ENCODE data around the gene HOXD3. TPM values are rescaled to one million over a fixed set of nuclear protein-coding genes. Genes with fewer than 3 reads are reported as not detected.
A peak's percentile ranks its signal among the peaks of the same experiment; 100 is the strongest.

The HOXD3 gene
- polyA plus RNA-seq, 1 donor (not counting 4 experiments of a cell fraction or from before 2014, with no cell fraction given), result not detected

- H3K9me3 ChIP-seq (ENCODE audit: control insufficient read depth, low read depth, low read length), result no peaks in the 10 kb centered on the region
- no peaks in the 10 kb centered on the region for H3K79me2 ChIP-seq (ENCODE audit: control insufficient read depth, insufficient read depth, low read length)
- no peaks in the 10 kb centered on the region for H3K9me1 ChIP-seq (ENCODE audit: control insufficient read depth, extremely low read depth, insufficient read depth, low read length)
- H3K27ac ChIP-seq (ENCODE audit: control insufficient read depth, insufficient read depth, low read length), result no peak overlapping the region
- H3K4me1 ChIP-seq (ENCODE audit: control insufficient read depth, extremely low read depth, insufficient read depth, low read length), result peaks cover 4% of the 10 kb centered on the region
- TF ChIP-seq CTCF (optimal IDR thresholded peaks at IDR 0.05 in 1 of 3, IDR thresholded peaks at IDR 0.05 in 1 of 3, conservative IDR thresholded peaks at IDR 0.05 in 1 of 3; ENCODE audit: extremely low read depth in 1 of 3, insufficient read depth in 2 of 3, low read length in 3 of 3) (no peak), EZH2 (IDR thresholded peaks at IDR 0.05; ENCODE audit: low read length) (no peak)
- DNase-seq (ENCODE audit: low read depth, low spot score) (no peak), FAIRE-seq (no peak)
- H2AFZ ChIP-seq (ENCODE audit: control insufficient read depth, low read length), result no peak overlapping the region
- no peaks in the 10 kb centered on the region for H3K36me3 ChIP-seq (ENCODE audit: control insufficient read depth in 2 of 2, extremely low read depth in 1 of 2, insufficient read depth in 2 of 2, low read length in 2 of 2)
- H3K9ac ChIP-seq (ENCODE audit: control insufficient read depth, extremely low read depth, insufficient read depth, low read length), result no peak overlapping the region
- peaks cover 2% of the 10 kb centered on the region for H4K20me1 ChIP-seq (ENCODE audit: control insufficient read depth, extremely low read depth, insufficient read depth, low read length)
- H3K4me2 ChIP-seq (ENCODE audit: control insufficient read depth, extremely low read depth, insufficient read depth, low read depth, low read length), result peak overlapping the region; percentile 54
- H3K27me3 ChIP-seq (ENCODE audit: control insufficient read depth, extremely low read depth, insufficient read depth, low read length), result peaks cover 63% of the 10 kb centered on the region
- H3K4me3 ChIP-seq (ENCODE audit: control insufficient read depth in 2 of 3, extremely low read depth in 1 of 3, insufficient read depth in 2 of 3, low read depth in 1 of 3, low read length in 3 of 3), result peak overlapping the region in 2 of 3 experiments; percentile 28 to 54
- dilution Hi-C loops (cut with MboI; ENCODE audit: extremely low pct_ligation_motif_present, low sequenced_read_pairs), result no loop called here
Measured at GRCh38 chr2:176178757-176179295, 21.7 kb downstream of the HOXD3 start.

GRCh38 chr2:176181551-176181950 lies 24.4 kb downstream of the HOXD3 start:
- dilution Hi-C loops (cut with MboI; ENCODE audit: extremely low pct_ligation_motif_present, low sequenced_read_pairs), result no loop called here
- no peak overlapping the region for H2AFZ ChIP-seq (ENCODE audit: control insufficient read depth, low read length)
- FAIRE-seq (no peak), DNase-seq (ENCODE audit: low read depth, low spot score) (no peak)
- H4K20me1 ChIP-seq (ENCODE audit: control insufficient read depth, extremely low read depth, insufficient read depth, low read length), result peaks cover under 1% of the 10 kb centered on the region
- no peak overlapping the region for H3K4me2 ChIP-seq (ENCODE audit: control insufficient read depth, extremely low read depth, insufficient read depth, low read depth, low read length)
- peaks cover 53% of the 10 kb centered on the region for H3K27me3 ChIP-seq (ENCODE audit: control insufficient read depth, extremely low read depth, insufficient read depth, low read length)
- no peak overlapping the region for H3K27ac ChIP-seq (ENCODE audit: control insufficient read depth, insufficient read depth, low read length)
- H3K4me1 ChIP-seq (ENCODE audit: control insufficient read depth, extremely low read depth, insufficient read depth, low read length), result peaks cover 4% of the 10 kb centered on the region
- no peaks in the 10 kb centered on the region for H3K9me1 ChIP-seq (ENCODE audit: control insufficient read depth, extremely low read depth, insufficient read depth, low read length)
- no peak overlapping the region for H3K4me3 ChIP-seq (ENCODE audit: control insufficient read depth in 2 of 3, extremely low read depth in 1 of 3, insufficient read depth in 2 of 3, low read depth in 1 of 3, low read length in 3 of 3)
- no peaks in the 10 kb centered on the region for H3K36me3 ChIP-seq (ENCODE audit: control insufficient read depth in 2 of 2, extremely low read depth in 1 of 2, insufficient read depth in 2 of 2, low read length in 2 of 2)
- no peaks in the 10 kb centered on the region for H3K9me3 ChIP-seq (ENCODE audit: control insufficient read depth, low read depth, low read length)
- TF ChIP-seq EZH2 (IDR thresholded peaks at IDR 0.05; ENCODE audit: low read length) (no peak), CTCF (optimal IDR thresholded peaks at IDR 0.05 in 1 of 3, IDR thresholded peaks at IDR 0.05 in 1 of 3, conservative IDR thresholded peaks at IDR 0.05 in 1 of 3; ENCODE audit: extremely low read depth in 1 of 3, insufficient read depth in 2 of 3, low read length in 3 of 3) (no peak)
- H3K79me2 ChIP-seq (ENCODE audit: control insufficient read depth, insufficient read depth, low read length), result no peaks in the 10 kb centered on the region
- no peak overlapping the region for H3K9ac ChIP-seq (ENCODE audit: control insufficient read depth, extremely low read depth, insufficient read depth, low read length)

Measured in keratinocyte (primary cell).